Coronary artery (tissue), 2 donors: ENCODE data around the gene MBNL1.
"Not testable (repeated sequence)": the region's sequence is repeated elsewhere in the genome, so short reads cannot be mapped to it uniquely, and the experiment has no call there.

ENCODE experiments used
- DNase-seq: peaks from one replicate; pipeline ENCODE4 v3.0.0-alpha.2; 2017; ENCODE audit warnings: low spot score
- H3K27ac ChIP-seq, 2 donors: fragments of 200-600 bp; sonication (generic); one replicate each; pipeline ENCODE4 v1.5.1; 2016 to 2019
- H3K4me3 ChIP-seq: fragments of 200-600 bp; sonication (generic); 2 replicates; pipeline ENCODE4 v1.5.1; 2016; ENCODE audit warnings: mild to moderate bottlenecking, moderate library complexity
- TF ChIP-seq, protein P1 (sequence below): fragments of 200-600 bp; sonication (generic); IDR thresholded peaks from one replicate; pipeline ENCODE4 v1.5.1; 2019; ENCODE audit warnings: antibody characterized with exemption

The MBNL1 gene

DNA sequence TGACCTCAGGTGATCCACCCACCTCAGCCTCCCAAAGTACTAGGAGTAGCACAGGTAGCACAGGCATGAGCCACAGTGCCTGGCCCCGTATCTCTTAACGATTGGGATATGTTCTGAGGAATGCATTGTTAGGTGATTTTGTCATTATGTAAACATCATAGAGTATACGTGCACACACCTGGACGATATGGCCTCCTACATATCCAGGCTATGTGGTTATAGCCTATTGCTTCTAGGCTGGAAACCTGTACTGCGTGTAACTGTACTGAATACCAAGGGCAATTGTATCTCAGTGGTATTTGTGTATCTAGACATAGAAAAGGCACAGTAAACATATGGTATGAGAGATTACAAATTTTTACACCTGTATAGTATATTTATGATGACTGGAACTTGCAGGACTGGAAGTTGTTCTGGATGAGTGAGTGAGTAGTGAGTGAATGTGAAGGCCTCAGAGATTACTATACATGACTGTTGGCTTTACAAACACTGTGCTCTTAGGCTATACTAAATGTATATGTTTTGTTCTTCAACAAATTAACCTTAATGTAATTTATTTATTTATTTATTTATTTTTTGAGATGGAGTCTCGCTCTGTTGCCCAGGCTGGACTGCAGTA, 120.7 kb downstream of the MBNL1 start:
- TF ChIP-seq, protein P1, sequence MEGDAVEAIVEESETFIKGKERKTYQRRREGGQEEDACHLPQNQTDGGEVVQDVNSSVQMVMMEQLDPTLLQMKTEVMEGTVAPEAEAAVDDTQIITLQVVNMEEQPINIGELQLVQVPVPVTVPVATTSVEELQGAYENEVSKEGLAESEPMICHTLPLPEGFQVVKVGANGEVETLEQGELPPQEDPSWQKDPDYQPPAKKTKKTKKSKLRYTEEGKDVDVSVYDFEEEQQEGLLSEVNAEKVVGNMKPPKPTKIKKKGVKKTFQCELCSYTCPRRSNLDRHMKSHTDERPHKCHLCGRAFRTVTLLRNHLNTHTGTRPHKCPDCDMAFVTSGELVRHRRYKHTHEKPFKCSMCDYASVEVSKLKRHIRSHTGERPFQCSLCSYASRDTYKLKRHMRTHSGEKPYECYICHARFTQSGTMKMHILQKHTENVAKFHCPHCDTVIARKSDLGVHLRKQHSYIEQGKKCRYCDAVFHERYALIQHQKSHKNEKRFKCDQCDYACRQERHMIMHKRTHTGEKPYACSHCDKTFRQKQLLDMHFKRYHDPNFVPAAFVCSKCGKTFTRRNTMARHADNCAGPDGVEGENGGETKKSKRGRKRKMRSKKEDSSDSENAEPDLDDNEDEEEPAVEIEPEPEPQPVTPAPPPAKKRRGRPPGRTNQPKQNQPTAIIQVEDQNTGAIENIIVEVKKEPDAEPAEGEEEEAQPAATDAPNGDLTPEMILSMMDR, result no peak
- DNase-seq, result no peak
- H3K27ac ChIP-seq, result peak overlapping the region in 1 of 2 donors; percentile 42

DNA sequence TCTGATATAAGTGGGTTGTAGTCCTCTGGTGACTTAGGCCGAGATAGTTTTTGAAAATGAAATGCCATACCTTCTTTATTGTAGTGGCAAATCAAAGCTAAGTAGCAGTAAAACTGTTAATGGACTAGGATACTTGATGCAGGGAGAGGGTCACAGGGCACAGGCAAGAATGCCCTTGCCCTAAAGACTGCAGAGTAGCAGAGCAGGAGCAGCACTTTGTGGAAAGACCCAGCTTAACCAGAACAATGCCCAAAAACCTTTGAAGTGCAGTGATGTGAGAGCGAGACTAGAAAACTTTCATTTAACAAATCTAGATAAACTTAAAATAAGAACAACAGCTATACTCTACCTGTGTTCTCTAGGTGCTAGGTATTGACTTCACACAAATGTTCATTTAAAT, 121.9 kb downstream of the MBNL1 start:
- DNase-seq, result no peak
- H3K4me3 ChIP-seq, result no peak overlapping the region
- TF ChIP-seq, protein P1, result no peak
- peak overlapping the region in 1 of 2 donors; percentile 39 for H3K27ac ChIP-seq

More for the DNA sequence above, 120.7 kb downstream of the MBNL1 start:
- H3K4me3 ChIP-seq, result no peak overlapping the region

DNA sequence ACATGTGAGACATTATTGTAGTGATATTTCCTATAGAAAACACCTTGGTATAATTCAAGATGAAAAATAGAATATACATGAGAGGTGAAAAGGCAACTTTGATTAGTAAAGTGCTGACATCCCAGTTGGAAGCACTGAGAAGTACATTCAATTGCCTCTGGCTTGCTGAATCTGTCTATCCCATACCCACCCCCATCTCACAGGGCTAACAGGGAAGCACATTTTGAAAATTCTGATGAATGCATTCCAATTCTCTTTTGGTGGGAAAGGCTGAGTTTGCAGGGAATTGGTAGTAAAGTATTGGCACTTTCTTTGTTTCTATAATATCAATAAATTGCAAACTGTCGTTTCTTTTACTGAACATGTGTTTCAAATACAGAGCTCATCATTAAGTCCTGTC, 122.9 kb downstream of the MBNL1 start:
- H3K27ac ChIP-seq, result peak overlapping the region in 1 of 2 donors; percentile 39
- TF ChIP-seq, protein P1, result no peak
- H3K4me3 ChIP-seq, result no peak overlapping the region
- DNase-seq, result no peak

DNA sequence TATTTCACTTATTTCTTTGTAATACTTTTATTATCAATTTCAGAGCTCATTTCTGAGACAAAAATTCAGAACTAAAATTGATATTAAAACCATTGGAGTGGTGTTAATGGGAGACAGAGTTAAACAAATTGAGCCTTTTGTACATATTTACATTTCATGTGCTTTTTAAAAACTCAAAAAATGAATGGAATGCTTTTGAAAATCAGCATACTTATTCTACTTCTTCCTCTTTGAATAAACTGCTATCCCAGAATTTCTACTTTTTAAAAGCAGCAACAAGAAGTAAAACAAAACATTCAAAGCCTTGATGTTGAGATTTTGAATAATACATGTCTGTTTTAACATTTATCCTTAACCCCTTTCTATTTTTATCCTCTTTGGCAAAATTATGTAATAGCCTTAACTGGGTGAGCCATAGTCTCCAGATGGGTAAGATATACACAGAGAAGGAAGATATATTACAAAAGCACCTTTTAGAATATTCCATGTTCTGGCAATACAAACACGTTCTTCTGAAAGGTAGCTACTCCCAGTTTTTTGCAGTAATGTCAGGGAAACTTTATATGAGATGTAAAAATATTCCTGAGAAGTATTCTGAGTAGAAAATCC, 123.6 kb downstream of the MBNL1 start:
- TF ChIP-seq, protein P1, result no peak
- DNase-seq, result no peak
- Histone ChIP-seq H3K4me3 (no peak overlapping the region), H3K27ac (peak overlapping the region; percentile 11 to 32)

DNA sequence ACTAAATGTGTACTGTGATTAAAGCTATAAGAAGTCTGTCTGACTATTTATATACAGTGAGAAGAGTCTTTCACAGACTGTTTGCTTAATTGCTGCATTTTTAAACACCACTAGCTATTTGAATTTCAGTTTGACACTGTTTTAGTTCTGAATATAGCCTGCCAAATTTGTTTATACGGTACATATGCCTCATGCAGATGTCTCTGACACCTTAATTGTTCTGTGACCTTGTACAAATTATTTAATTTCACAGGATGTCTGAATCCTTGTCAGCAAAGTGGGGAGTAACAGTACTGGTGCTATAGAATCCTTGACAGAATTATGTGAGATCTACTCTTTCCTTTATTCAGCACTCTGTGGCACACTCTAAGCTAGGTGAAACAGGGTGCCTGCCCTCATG, 125.5 kb downstream of the MBNL1 start:
- no peak overlapping the region for H3K4me3 ChIP-seq
- H3K27ac ChIP-seq, result peak overlapping the region in 1 of 2 donors; percentile 24
- TF ChIP-seq, protein P1, result no peak
- no peak for DNase-seq

DNA sequence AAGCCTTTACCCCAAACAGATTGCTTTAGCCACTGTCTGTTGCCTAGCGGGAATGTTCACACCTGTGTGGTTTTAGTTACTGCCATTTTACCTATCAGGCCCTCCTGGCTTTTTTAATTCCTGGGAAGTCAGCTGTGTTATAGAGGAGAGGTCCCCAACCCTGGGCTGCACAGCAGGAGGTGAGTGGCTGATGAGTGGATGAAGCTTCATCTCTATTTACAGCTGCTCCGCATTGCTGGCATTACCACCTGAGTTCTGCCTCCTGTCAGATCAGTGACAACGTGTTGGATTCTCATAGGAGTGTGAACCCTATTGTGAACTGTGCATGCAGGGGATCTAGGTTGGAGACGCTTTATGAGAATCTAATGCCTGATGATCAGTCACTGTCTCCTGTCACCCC, 127.0 kb downstream of the MBNL1 start:
- TF ChIP-seq, protein P1, result no peak
- Histone ChIP-seq H3K27ac (peak overlapping the region in 1 of 2 donors; percentile 64), H3K4me3 (no peak overlapping the region)
- no peak for DNase-seq

DNA sequence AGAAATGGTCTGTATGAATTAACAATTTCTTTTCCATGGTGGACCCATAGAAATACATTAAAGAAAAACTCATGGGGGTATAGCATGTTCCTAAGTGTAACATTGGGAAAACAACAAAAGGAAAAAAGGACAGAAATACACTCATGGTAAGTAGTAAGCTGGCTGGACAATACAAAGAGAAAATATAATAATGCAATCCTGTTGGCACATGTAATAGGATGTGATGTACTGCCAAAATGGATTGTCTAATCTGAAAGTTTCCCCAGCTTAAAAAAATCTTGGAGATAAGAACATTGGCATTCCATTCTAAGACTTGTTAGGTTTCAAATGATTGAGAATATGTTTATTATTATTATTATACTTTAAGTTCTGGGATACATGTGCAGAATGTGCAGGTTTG, 128.1 kb downstream of the MBNL1 start:
- TF ChIP-seq, protein P1, result no peak
- Histone ChIP-seq H3K4me3 (peak overlapping the region; percentile 29), H3K27ac (peak overlapping the region; percentile 25 to 64)
- no peak for DNase-seq

DNA sequence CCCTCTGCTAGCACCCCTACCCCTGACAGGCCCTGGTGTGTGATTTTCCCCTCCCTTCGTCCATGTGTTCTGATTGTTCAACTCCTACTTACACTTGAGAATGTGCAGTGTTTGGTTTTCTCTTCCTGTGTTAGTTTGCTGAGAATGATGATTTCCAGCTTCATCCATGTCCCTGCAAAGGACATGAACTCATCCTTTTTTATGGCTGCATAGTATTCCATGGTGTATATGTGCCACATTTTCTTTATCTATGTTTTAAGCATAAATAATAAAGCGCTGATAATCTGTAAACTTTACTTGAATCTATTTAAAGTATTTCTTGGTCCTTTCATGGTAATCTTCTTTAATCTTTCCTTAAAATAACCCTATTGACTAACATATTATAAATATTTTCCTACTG, 128.6 kb downstream of the MBNL1 start:
- H3K27ac ChIP-seq, result peak overlapping the region; percentile 25 to 64
- DNase-seq, result not testable (repeated sequence)
- H3K4me3 ChIP-seq, result peak overlapping the region; percentile 29
